Subcutaneous adipose tissue (tissue), 4 donors: ENCODE data around the gene SOX11. TPM values are rescaled to one million over a fixed set of nuclear protein-coding genes. Genes with fewer than 3 reads are reported as not detected.

ENCODE experiments used
- total RNA-seq, 4 donors: library from RNA; depleted of rRNA; stranded (reverse); fragments of >200 nt; gene quantifications; one replicate each; pipeline ENCODE4 v1.1.0, GENCODE V29; 2016
- TF ChIP-seq, protein P1 (sequence below): fragments of 450-650 bp; IDR thresholded peaks from one replicate; pipeline ENCODE4 v1.5.1; 2016; ENCODE audit warnings: low read depth, mild to moderate bottlenecking, control low read depth, antibody characterized with exemption, moderate library complexity

Gene SOX11
- total RNA-seq, 4 donors from 2014 or later, result not detected

DNA sequence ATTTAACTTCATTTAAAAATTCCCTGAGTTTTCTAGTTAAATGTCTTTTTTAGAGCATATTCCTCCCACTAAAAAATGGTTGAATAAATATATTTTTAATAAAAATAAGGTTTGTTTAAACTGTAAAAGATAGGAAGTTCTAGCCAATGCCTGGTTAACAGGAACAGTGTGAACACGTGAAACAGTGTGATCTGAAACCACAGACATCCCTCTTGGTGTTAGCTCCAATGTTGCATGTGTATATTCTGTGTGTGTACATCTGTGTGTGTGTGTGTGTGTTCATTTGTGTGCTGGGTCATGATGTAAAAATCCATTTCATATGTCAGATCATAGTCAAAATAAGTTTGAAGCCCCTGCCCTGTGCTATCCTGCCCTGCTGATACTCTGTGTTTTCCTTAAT, 6.1 kb upstream of the SOX11 start:
- TF ChIP-seq, protein P1, sequence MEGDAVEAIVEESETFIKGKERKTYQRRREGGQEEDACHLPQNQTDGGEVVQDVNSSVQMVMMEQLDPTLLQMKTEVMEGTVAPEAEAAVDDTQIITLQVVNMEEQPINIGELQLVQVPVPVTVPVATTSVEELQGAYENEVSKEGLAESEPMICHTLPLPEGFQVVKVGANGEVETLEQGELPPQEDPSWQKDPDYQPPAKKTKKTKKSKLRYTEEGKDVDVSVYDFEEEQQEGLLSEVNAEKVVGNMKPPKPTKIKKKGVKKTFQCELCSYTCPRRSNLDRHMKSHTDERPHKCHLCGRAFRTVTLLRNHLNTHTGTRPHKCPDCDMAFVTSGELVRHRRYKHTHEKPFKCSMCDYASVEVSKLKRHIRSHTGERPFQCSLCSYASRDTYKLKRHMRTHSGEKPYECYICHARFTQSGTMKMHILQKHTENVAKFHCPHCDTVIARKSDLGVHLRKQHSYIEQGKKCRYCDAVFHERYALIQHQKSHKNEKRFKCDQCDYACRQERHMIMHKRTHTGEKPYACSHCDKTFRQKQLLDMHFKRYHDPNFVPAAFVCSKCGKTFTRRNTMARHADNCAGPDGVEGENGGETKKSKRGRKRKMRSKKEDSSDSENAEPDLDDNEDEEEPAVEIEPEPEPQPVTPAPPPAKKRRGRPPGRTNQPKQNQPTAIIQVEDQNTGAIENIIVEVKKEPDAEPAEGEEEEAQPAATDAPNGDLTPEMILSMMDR, result no peak

DNA sequence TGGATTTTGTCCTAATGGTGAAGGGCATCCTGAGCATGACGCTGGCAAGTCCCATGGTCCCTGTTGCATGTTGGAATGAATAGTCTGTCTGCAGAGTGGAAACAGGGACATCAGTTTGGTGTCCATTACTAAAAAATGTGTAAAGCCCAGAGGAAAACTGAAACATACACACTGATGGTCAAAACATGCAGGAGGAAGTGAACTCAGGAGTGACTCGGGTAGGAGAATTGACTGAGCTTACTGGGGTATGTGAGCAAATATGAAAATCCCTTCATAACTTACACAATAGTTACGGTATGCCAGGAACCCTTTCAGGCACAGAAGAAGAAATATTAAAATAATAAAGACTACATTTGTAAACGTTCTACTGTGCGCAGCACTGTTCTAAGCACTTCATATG, 5.6 kb upstream of the SOX11 start:
- TF ChIP-seq, protein P1, result no peak

DNA sequence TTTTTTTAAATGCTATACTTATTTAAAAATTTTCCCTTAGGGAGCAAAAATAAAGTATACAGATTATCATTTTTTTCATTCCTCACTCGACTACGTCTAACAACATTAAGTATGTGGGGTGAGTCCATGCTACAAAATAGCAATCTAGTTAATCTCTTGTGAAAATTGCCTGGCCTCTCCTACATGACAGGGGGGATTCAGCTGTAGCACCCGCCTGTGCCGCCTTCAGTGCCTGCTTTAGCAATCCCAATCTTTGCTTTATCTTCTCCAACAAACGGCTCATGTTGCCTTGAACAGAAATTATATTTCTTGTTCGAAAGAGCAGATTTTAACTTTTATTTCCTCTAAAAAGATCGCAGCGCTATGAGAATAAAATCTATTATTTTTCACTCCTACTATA, 2.4 kb upstream of the SOX11 start:
- TF ChIP-seq, protein P1, result no peak

DNA sequence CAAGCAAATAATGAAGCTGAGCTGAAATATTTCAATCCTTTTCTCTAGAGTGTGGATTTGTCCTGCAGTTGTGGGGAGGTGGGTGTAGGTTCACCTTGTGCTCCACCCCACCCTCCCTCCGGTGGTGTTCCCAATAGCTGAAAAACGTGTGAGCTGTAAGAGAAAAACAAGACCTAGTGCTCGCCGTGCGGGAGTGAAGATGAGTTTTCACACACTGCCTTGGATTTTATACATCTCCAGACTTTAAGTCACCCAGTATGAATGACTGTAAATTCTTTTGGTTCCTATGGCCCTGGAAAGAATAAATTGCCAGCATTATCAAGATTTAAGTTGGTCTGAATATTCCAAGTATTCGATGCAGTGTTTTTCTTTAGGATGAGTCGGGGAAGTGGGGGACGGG, 1.9 kb upstream of the SOX11 start:
- TF ChIP-seq, protein P1, result no peak

DNA sequence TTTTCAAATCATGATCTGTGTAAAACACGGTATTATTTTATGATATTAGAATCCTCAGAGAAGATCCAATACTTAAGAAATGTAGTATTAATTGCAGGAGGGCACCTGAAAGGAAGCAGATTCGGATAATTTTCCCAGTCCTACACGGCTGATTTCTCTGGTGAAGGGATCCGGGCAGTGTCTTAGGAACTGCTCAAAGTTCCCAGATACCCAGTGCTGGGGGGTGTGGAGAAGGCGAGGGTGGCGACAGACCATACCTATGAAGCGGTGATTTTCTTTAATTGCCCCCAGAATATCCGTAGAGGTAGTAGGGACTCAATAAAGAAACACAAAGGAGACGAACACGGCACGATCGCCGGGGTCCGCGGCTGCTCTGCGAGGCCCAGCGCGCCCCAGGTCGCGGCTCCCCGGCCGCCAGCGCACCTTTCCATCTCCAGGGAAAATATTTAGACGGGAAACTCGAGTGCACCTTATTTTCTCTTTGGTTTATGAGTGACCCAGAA, 1.4 kb upstream of the SOX11 start:
- TF ChIP-seq, protein P1, result no peak

DNA sequence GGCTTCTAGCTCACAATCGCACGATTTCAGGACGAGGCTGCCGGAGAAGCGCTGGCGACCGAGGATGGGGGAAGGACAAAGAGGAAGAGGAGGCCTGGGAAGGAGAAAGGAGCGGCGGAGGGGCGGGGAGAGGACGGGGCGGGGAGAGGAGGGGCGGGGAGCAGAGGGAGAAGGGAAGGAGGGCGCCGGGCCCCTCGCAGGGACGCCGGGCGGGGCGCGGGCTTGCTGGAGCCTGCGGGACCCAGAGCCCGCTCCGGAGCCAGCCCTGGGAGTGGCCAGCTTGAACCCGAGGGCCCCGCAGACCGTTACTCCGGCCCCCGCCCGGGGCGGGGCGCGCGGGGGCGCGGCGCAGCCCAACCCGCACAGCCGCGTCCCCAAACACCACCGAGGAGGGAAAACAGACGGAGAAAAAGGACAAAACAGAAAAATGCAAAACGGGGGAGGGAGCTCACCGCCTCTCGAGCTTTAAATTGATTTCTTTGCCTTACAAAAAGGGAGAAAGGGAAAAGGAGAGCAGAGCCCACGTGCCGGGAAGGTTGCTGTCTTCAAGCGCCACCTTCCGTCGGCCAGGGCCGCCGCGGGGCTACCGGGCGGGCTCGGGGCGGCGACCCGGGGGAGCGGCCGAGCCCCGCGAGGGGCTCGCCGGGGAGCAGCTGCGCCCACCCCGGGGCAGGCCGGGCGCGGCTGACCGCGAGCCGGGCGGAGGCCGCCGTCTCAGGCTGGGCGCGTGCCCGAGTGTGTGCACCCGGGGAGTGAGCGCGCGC, 781 bp upstream of the SOX11 start:
- TF ChIP-seq, protein P1, result no peak

DNA sequence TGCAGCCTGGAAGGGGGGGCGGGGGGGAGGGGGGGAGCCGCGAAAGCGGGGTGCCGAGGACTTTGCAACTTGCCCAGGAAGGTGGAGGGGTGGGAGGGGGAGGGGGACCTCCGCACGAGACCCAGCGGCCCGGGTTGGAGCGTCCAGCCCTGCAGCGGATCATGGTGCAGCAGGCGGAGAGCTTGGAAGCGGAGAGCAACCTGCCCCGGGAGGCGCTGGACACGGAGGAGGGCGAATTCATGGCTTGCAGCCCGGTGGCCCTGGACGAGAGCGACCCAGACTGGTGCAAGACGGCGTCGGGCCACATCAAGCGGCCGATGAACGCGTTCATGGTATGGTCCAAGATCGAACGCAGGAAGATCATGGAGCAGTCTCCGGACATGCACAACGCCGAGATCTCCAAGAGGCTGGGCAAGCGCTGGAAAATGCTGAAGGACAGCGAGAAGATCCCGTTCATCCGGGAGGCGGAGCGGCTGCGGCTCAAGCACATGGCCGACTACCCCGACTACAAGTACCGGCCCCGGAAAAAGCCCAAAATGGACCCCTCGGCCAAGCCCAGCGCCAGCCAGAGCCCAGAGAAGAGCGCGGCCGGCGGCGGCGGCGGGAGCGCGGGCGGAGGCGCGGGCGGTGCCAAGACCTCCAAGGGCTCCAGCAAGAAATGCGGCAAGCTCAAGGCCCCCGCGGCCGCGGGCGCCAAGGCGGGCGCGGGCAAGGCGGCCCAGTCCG, 540 bp downstream of the SOX11 start:
- TF ChIP-seq, protein P1, result no peak
